ENCODE measurements around the gene TMEM52B.

TMEM52B gene

GRCh38 chr12:10132850-10133370, 45.9 kb upstream of the TMEM52B start:
- H3K4me1 ChIP-seq (ENCODE audit: insufficient read depth, low read length, poor library complexity, severe bottlenecking): peaks cover 11% of the 10 kb centered on the region
- H4K20me1 ChIP-seq (ENCODE audit: insufficient read depth, low read length, poor library complexity, severe bottlenecking): no peaks in the 10 kb centered on the region
- TF ChIP-seq EZH2phosphoT487 (IDR thresholded peaks at IDR 0.05; ENCODE audit: borderline replicate concordance) (no peak), CTCF (conservative IDR thresholded peaks at IDR 0.05; ENCODE audit: low read length) (no peak)
- no peaks in the 10 kb centered on the region for H3K9me3 ChIP-seq (ENCODE audit: insufficient read depth, low read depth, low read length)
- H3K4me3 ChIP-seq (ENCODE audit: low read length, poor library complexity, severe bottlenecking): no peak overlapping the region
- no peak overlapping the region for H2AFZ ChIP-seq (ENCODE audit: low read length)
- H3K27me3 ChIP-seq (ENCODE audit: insufficient read depth, low read length, poor library complexity, severe bottlenecking): no peaks in the 10 kb centered on the region
- no peaks in the 10 kb centered on the region for H3K79me2 ChIP-seq (ENCODE audit: insufficient read depth, low read length)
- H3K9ac ChIP-seq (ENCODE audit: low read depth, low read length, poor library complexity, severe bottlenecking): no peak overlapping the region
- H3K36me3 ChIP-seq (ENCODE audit: insufficient read depth, low read length): no peaks in the 10 kb centered on the region
- no peaks in the 10 kb centered on the region for H3F3A ChIP-seq (ENCODE audit: low read depth)
- no peaks in the 10 kb centered on the region for H3K9me2 ChIP-seq (replicated peaks; ENCODE audit: low read depth, low read length)
- H3K4me2 ChIP-seq (ENCODE audit: low read depth, low read length, poor library complexity, severe bottlenecking): no peak overlapping the region

- H3K4me1 ChIP-seq (ENCODE audit: insufficient read depth, low read length, poor library complexity, severe bottlenecking): peaks cover 8% of the 10 kb centered on the region
- no peaks in the 10 kb centered on the region for H3F3A ChIP-seq (ENCODE audit: low read depth)
- H3K9ac ChIP-seq (ENCODE audit: low read depth, low read length, poor library complexity, severe bottlenecking): no peak overlapping the region
- H3K79me2 ChIP-seq (ENCODE audit: insufficient read depth, low read length): no peaks in the 10 kb centered on the region
- H3K9me3 ChIP-seq (ENCODE audit: insufficient read depth, low read depth, low read length): no peaks in the 10 kb centered on the region
- TF ChIP-seq CTCF (conservative IDR thresholded peaks at IDR 0.05; ENCODE audit: low read length): no peak
- TF ChIP-seq EZH2phosphoT487 (IDR thresholded peaks at IDR 0.05; ENCODE audit: borderline replicate concordance): no peak
- H3K9me2 ChIP-seq (replicated peaks; ENCODE audit: low read depth, low read length): no peaks in the 10 kb centered on the region
- no peaks in the 10 kb centered on the region for H4K20me1 ChIP-seq (ENCODE audit: insufficient read depth, low read length, poor library complexity, severe bottlenecking)
- H3K36me3 ChIP-seq (ENCODE audit: insufficient read depth, low read length): no peaks in the 10 kb centered on the region
- H2AFZ ChIP-seq (ENCODE audit: low read length): no peak overlapping the region
- no peaks in the 10 kb centered on the region for H3K27me3 ChIP-seq (ENCODE audit: insufficient read depth, low read length, poor library complexity, severe bottlenecking)
- no peak overlapping the region for H3K4me3 ChIP-seq (ENCODE audit: low read length, poor library complexity, severe bottlenecking)
- no peak overlapping the region for H3K4me2 ChIP-seq (ENCODE audit: low read depth, low read length, poor library complexity, severe bottlenecking)
Measured at GRCh38 chr12:10135126-10135525, 43.7 kb upstream of the TMEM52B start.

GRCh38 chr12:10136637-10137205, 42.1 kb upstream of the TMEM52B start:
- H3K9ac ChIP-seq (ENCODE audit: low read depth, low read length, poor library complexity, severe bottlenecking): no peak overlapping the region
- no peak overlapping the region for H2AFZ ChIP-seq (ENCODE audit: low read length)
- no peak overlapping the region for H3K4me2 ChIP-seq (ENCODE audit: low read depth, low read length, poor library complexity, severe bottlenecking)
- H3K27me3 ChIP-seq (ENCODE audit: insufficient read depth, low read length, poor library complexity, severe bottlenecking): no peaks in the 10 kb centered on the region
- H3K79me2 ChIP-seq (ENCODE audit: insufficient read depth, low read length): no peaks in the 10 kb centered on the region
- no peaks in the 10 kb centered on the region for H3K36me3 ChIP-seq (ENCODE audit: insufficient read depth, low read length)
- no peaks in the 10 kb centered on the region for H3F3A ChIP-seq (ENCODE audit: low read depth)
- TF ChIP-seq CTCF (conservative IDR thresholded peaks at IDR 0.05; ENCODE audit: low read length) (no peak), EZH2phosphoT487 (IDR thresholded peaks at IDR 0.05; ENCODE audit: borderline replicate concordance) (no peak)
- H3K4me3 ChIP-seq (ENCODE audit: low read length, poor library complexity, severe bottlenecking): no peak overlapping the region
- H4K20me1 ChIP-seq (ENCODE audit: insufficient read depth, low read length, poor library complexity, severe bottlenecking): no peaks in the 10 kb centered on the region
- H3K9me2 ChIP-seq (replicated peaks; ENCODE audit: low read depth, low read length): no peaks in the 10 kb centered on the region
- H3K4me1 ChIP-seq (ENCODE audit: insufficient read depth, low read length, poor library complexity, severe bottlenecking): no peaks in the 10 kb centered on the region
- no peaks in the 10 kb centered on the region for H3K9me3 ChIP-seq (ENCODE audit: insufficient read depth, low read depth, low read length)
